Mammary epithelial cell (primary cell): ENCODE data around the gene GTF2F2.

Experiments
- EZH2 ChIP-seq: IDR thresholded peaks from 2 replicates; pipeline ENCODE4 v1.6.1; 2012; ENCODE audit warnings: low read length, inconsistent platforms, borderline replicate concordance
- TF ChIP-seq, protein P1 (sequence below), 2 donors: IDR thresholded peaks in 1 of 2; conservative IDR thresholded peaks in 1 of 2; 2 replicates each; pipeline ENCODE4 v1.5.1; 2011 to 2012; ENCODE audit warnings: inconsistent platforms in 2 of 2, low read length in 2 of 2, mild to moderate bottlenecking in 2 of 2, control low read depth in 1 of 2, low read depth in 1 of 2; ENCODE audit not compliant: insufficient read depth in 1 of 2; ENCODE audit errors: extremely low read depth in 1 of 2

DNA sequence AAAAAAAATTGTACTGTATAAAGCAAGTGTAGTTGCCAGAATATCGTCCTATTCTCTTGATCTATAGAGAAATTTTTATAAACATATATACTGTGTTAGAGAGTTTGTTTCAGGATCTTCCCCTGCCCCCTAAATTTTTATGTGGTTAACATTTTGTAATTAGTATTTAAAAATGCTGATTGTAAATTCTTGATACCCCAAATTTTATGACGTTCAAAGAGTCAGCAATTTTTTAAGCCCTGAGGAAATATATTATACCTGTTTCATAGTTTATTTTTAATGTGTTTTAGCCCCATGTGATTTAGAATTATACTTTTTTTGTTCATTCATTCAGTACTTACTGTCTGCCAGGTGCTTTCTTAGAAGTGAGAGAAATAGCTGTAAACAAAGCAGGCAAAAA lies 87.8 kb downstream of the GTF2F2 start:
- TF ChIP-seq, protein P1, sequence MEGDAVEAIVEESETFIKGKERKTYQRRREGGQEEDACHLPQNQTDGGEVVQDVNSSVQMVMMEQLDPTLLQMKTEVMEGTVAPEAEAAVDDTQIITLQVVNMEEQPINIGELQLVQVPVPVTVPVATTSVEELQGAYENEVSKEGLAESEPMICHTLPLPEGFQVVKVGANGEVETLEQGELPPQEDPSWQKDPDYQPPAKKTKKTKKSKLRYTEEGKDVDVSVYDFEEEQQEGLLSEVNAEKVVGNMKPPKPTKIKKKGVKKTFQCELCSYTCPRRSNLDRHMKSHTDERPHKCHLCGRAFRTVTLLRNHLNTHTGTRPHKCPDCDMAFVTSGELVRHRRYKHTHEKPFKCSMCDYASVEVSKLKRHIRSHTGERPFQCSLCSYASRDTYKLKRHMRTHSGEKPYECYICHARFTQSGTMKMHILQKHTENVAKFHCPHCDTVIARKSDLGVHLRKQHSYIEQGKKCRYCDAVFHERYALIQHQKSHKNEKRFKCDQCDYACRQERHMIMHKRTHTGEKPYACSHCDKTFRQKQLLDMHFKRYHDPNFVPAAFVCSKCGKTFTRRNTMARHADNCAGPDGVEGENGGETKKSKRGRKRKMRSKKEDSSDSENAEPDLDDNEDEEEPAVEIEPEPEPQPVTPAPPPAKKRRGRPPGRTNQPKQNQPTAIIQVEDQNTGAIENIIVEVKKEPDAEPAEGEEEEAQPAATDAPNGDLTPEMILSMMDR (conservative IDR thresholded peaks at IDR 0.05 in 1 of 2, IDR thresholded peaks at IDR 0.05 in 1 of 2; ENCODE audit: extremely low read depth in 1 of 2, insufficient read depth in 1 of 2, low read depth in 1 of 2, low read length in 2 of 2), result no peak
- no peak for TF ChIP-seq EZH2
